GM19463 (cell line): ENCODE measurements around the gene SIGLEC1.

Experiments
- ATAC-seq: cut with Tn5 transposase; IDR thresholded peaks from one replicate; pipeline ENCODE4 v1.9.1; 2021; ENCODE audit warnings: mild to moderate bottlenecking, moderate library complexity; ENCODE audit not compliant: unreplicated experiment

SIGLEC1 gene

GRCh38 chr20:3712279-3712873 is at the start of gene SIGLEC1:
Gene SIGLEC1, minus strand, starts transcription at chr20:3712600. Its CDS starts 5,472 bp downstream, at chr20:3707128.
- ATAC-seq: no peak

GRCh38 chr20:3760655-3761348 is 48.4 kb upstream of the SIGLEC1 start:
- no peak for ATAC-seq

- ATAC-seq: no peak
These were observed 47.5 kb upstream of the SIGLEC1 start for GRCh38 chr20:3759884-3760283.

GRCh38 chr20:3759316-3759823 is 47.0 kb upstream of the SIGLEC1 start:
- no peak for ATAC-seq

- ATAC-seq: no peak
These were observed 46.2 kb upstream of the SIGLEC1 start for GRCh38 chr20:3758566-3758965.

DNA sequence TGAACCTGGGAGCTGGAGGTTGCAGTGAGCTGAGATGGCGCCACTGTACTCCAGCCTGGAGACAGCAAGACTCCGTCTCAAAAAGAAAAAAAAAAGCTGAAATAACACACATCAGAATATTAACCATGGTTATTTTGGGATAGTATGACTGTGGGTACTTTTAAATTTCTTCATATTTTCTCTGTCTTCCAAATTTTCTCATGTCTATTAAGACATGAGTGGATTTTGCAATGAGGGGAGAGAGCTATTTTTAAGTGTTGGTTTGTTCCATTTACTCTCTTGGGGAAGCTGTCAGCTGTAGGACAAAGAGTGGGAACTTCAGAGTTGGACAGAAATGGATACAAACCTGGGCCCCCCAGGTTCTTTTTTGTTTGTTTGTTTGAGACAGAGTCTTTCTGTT is 44.9 kb upstream of the SIGLEC1 start:
- ATAC-seq: no peak

- no peak for ATAC-seq
These were observed 43.5 kb upstream of the SIGLEC1 start for GRCh38 chr20:3755814-3756480.

DNA sequence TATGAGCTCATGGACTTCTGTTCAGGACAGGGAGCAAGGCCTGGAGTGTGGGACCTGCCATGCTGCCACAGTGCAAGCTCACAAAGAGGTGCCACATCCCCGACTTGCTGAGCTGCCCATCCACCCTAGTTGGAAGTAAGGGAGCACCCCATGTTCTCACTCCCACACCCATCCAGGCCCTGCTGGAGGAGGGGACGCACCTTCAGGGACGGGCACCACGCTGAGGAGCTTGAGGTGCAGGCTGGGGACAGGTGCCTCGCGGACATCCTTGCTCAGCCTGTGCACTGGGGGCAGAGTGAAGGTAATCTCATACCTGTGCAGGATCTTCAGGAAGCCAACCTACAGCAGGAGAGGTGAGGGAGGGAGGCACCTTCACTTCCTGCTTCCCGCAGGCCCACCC is 42.9 kb upstream of the SIGLEC1 start:
- ATAC-seq: no peak

- no peak for ATAC-seq
These were observed 41.9 kb upstream of the SIGLEC1 start for GRCh38 chr20:3754276-3754630.

- ATAC-seq: no peak
These were observed 41.3 kb upstream of the SIGLEC1 start for GRCh38 chr20:3753501-3754275.

DNA sequence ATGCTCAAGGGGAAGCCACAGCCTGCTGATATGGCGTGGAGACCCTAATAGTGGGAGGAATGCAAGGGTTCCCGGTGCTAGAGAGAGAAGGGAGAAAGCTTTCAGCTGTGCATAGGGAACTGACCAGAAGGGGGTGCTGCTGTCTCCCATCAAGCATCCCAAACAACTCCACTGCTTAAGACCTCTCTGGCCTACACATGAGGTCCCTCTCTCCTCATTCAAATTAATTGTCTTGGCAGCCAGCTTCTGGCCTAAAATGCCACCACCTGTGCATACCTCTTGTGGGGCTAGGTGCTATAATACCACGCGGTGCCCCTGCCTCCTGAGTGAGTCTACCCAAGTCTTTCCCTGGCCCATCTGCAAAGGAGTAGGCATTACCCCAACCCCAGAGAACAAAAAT is 40.7 kb upstream of the SIGLEC1 start:
- no peak for ATAC-seq

DNA sequence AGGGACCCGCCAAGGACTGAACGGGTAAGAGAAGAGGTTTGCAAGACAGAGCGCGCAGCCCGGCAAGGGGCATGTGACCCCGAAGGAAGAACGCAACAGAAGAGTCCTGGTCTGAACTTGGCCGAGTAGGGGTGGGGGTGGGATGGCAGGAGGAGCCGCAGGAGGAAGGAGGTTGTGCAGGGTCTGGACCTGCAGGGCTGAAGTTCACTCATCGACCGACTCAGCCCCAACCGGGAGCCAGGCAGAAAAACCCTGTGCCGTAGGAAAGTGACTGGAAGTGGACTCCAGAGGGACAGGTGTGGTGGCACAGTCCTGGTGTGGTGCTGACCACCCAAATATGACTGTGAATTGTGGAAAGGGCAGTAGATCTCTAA is 40.0 kb upstream of the SIGLEC1 start:
- ATAC-seq: no peak

- no peak for ATAC-seq
These were observed 39.4 kb upstream of the SIGLEC1 start for GRCh38 chr20:3751675-3752385.

- ATAC-seq: no peak
These were observed 38.9 kb upstream of the SIGLEC1 start for GRCh38 chr20:3751305-3751674.

GRCh38 chr20:3749689-3750531 is 37.5 kb upstream of the SIGLEC1 start:
- no peak for ATAC-seq

GRCh38 chr20:3749087-3749688 is 36.8 kb upstream of the SIGLEC1 start:
- ATAC-seq: no peak

- ATAC-seq: no peak
These were observed 35.7 kb upstream of the SIGLEC1 start for GRCh38 chr20:3748073-3748472.

GRCh38 chr20:3747471-3747870 is 35.1 kb upstream of the SIGLEC1 start:
- no peak for ATAC-seq

DNA sequence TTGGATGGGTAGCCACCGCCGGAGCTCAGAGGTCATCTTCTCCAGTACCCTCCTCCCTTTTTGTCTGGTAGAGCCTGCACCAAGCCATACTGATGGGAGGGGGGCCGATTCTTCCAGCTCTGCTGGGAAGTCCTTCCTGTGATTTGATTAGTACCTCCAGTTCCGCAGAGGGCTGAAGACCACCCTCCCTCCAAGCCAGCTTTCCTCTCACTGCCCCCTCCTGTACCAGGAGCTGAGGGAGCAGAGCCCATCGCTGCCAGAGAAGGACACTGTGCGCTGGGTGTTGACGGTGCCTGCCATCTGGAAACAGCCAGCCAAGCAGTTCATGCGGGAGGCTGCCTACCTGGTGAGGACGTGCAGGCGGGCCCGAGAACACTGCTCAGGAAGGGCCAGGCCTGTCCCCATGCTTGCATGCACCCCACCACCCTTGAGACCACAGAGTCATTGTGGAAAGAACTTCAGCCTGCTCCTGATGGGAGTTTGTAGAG is 33.3 kb upstream of the SIGLEC1 start:
- ATAC-seq: no peak
